Kidney (tissue), 14 donors: ENCODE data around the gene IFT52. TPM values are rescaled to one million over a fixed set of nuclear protein-coding genes. Genes with fewer than 3 reads are reported as not detected.
A peak's percentile ranks its signal among the peaks of the same experiment; 100 is the strongest.
"Not testable (repeated sequence)": the region's sequence is repeated elsewhere in the genome, so short reads cannot be mapped to it uniquely, and the experiment has no call there.

ENCODE experiments used
- DNase-seq, 5 donors: peaks; one replicate each; pipeline ENCODE4 v3.0.0-alpha.2; 2013 to 2020
- FAIRE-seq: peaks from 2 replicates; lab custom pipeline; 2012; peaks lifted over from hg19 to GRCh38; lab: Jason Lieb, UNC
- H3K27ac ChIP-seq, 2 donors: one replicate each; pipeline ENCODE4 v1.7.0; 2013; ENCODE audit warnings: low read depth in 2 of 2, low read length in 2 of 2, inconsistent platforms in 1 of 2
- H3K27me3 ChIP-seq: one replicate; pipeline ENCODE4 v1.7.1; 2013; ENCODE audit warnings: low read length, inconsistent platforms; ENCODE audit not compliant: control insufficient read depth, insufficient read depth
- H3K36me3 ChIP-seq, 3 donors: one replicate each; pipeline versions ENCODE4 v1.7.0 to v1.7.1; 2013; ENCODE audit warnings: low read length in 3 of 3, control low read depth in 1 of 3, inconsistent platforms in 1 of 3; ENCODE audit not compliant: insufficient read depth in 3 of 3, control insufficient read depth in 2 of 3
- H3K4me1 ChIP-seq, 3 donors: one replicate each; pipeline versions ENCODE4 v1.7.0 to v1.7.1; 2013; ENCODE audit warnings: low read length in 3 of 3, inconsistent platforms in 1 of 3, low read depth in 1 of 3; ENCODE audit not compliant: control insufficient read depth in 2 of 3, insufficient read depth in 2 of 3
- H3K4me3 ChIP-seq, 3 donors: one replicate each; pipeline versions ENCODE4 v1.7.0 to v1.8.1; 2013; ENCODE audit warnings: low read length in 3 of 3, control low read depth in 1 of 3, inconsistent platforms in 1 of 3
- H3K9ac ChIP-seq, 3 donors: one replicate each; pipeline versions ENCODE4 v1.7.0 to v1.7.1; 2013; ENCODE audit warnings: low read length in 3 of 3, control low read depth in 1 of 3, inconsistent platforms in 1 of 3
- H3K9me3 ChIP-seq, 3 donors: one replicate each; pipeline versions ENCODE4 v1.7.0 to v1.7.1; 2013; ENCODE audit warnings: low read length in 3 of 3, control low read depth in 1 of 3, inconsistent platforms in 1 of 3; ENCODE audit not compliant: control insufficient read depth in 2 of 3, insufficient read depth in 1 of 3
- intact Hi-C: fragments of 100-400 bp; cut with DNase I; formaldehyde crosslinking; loops from one replicate; pipeline ENCODE4 v1.11.1; 2022
- polyA plus RNA-seq: library from polyadenylated mRNA; stranded (reverse); fragments of 350-450 nt; fragmentation: Illumina TruSeq; extraction: RNeasy Lipid Tissue Mini Kit (QIAGEN cat#74804); gene quantifications from one replicate; pipeline ENCODE4 v1.2.3, GENCODE V29; 2014; ENCODE audit warnings: low read depth, low replicate concordance; ENCODE audit not compliant: insufficient read depth
- total RNA-seq: library from RNA; stranded (reverse); fragmentation: NEBNext Ultra II Directional; extraction: Animal tissue kit (Norgen Biotek cat#: 25700); gene quantifications from one replicate; pipeline ENCODE4 v1.2.1, GENCODE V29; 2021
- TF ChIP-seq, protein P1 (sequence below): IDR thresholded peaks from 3 replicates; pipeline ENCODE4 v1.5.1; 2012; ENCODE audit warnings: mild to moderate bottlenecking, moderate library complexity, borderline replicate concordance; ENCODE audit not compliant: insufficient read depth; ENCODE audit errors: extremely low read depth
- donor health status: control.
- donor health status: control.
- donor health status: control.
- donor health status: control.
- donor health status: control.
- donor health status: DM: yes; HTN: yes; CAD: no.
- donor health status: Normal renal cell carcinoma (clear cell type).

The IFT52 gene
- total and polyA plus RNA-seq, 2 donors from 2014 or later, result 27.0 to 35.2 TPM

DNA sequence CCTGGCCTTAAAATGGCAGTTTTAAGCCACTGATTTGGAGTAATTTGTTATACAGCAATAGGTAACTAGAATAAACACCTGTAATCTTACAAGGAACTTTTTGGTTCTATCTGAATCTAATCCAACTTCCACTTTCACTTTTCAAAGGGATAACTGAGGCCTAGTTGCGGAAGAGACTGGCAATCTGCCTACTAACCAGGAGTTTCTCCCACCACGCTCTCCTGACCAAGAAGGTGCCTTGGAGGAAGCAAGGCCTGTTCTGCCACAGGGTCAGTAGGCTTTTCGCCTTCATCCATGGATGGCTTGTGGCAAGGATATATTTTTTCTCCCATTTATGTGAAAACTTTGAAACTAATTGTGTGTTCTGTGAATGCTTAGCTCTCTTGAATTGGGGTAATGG, 63.2 kb downstream of the IFT52 start:
- Histone ChIP-seq H3K27me3 (no peaks in the 10 kb centered on the region), H3K9ac (no peak overlapping the region), H3K4me3 (no peak overlapping the region), H3K36me3 (no peaks in the 10 kb centered on the region), H3K9me3 (no peaks in the 10 kb centered on the region), H3K27ac (no peak overlapping the region), H3K4me1 (peaks cover 0 to 8% (median 0%) of the 10 kb centered on the region in 3 donors)
- TF ChIP-seq, protein P1, sequence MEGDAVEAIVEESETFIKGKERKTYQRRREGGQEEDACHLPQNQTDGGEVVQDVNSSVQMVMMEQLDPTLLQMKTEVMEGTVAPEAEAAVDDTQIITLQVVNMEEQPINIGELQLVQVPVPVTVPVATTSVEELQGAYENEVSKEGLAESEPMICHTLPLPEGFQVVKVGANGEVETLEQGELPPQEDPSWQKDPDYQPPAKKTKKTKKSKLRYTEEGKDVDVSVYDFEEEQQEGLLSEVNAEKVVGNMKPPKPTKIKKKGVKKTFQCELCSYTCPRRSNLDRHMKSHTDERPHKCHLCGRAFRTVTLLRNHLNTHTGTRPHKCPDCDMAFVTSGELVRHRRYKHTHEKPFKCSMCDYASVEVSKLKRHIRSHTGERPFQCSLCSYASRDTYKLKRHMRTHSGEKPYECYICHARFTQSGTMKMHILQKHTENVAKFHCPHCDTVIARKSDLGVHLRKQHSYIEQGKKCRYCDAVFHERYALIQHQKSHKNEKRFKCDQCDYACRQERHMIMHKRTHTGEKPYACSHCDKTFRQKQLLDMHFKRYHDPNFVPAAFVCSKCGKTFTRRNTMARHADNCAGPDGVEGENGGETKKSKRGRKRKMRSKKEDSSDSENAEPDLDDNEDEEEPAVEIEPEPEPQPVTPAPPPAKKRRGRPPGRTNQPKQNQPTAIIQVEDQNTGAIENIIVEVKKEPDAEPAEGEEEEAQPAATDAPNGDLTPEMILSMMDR, result no peak
- FAIRE-seq (no peak), DNase-seq (no peak)
- intact Hi-C loops, result no loop called here

DNA sequence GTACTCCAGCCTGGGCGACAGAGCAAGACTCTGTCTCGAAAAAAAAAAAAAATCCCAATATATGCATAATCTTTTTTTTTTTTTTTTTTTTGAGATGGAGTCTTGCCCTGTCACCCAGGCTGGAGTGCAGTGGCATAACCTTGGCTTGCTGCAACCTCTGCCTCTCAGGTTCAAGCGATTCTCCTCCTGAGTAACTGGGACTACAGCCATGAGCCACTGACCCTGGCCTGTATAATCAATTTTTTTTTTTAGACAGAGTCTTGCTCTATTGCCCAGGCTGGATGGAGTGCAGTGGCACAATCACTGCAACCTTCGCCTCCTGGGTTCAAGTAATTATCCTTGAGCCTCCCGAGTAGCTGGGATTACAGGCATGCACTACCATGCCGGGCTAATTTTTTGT, 64.4 kb downstream of the IFT52 start:
- H3K9me3 ChIP-seq, H3K27me3 ChIP-seq, DNase-seq, H3K4me1 ChIP-seq, H3K4me3 ChIP-seq, intact Hi-C loops, FAIRE-seq, H3K9ac ChIP-seq, H3K36me3 ChIP-seq, H3K27ac ChIP-seq: not testable (repeated sequence)

DNA sequence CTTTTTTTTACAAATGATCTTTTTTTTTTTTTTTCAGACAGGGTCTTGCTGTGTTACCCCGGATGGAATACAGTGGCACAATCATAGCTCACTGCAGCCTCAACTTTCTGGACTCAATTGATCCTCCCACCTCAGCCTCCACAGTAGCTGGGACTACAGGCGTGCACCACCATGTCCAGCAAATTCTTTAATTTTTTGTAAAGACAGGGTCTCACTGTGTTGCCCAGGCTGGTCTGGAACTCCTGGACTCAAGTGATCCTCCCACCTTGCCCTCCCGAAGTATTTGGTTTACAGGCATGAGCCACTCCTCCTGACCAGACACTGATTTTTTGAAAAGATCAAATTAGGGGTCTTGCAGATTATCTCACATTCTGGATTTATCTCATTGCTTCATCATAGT, 65.2 kb downstream of the IFT52 start:
- peaks cover 0 to 8% (median 0%) of the 10 kb centered on the region in 3 donors for H3K4me1 ChIP-seq
- no peak overlapping the region for H3K27ac ChIP-seq
- no peak overlapping the region for H3K4me3 ChIP-seq
- FAIRE-seq, result no peak
- H3K36me3 ChIP-seq, result no peaks in the 10 kb centered on the region
- H3K9ac ChIP-seq, result no peak overlapping the region
- intact Hi-C loops, result no loop called here
- TF ChIP-seq, protein P1, result no peak
- DNase-seq, result no peak
- no peaks in the 10 kb centered on the region for H3K9me3 ChIP-seq
- no peaks in the 10 kb centered on the region for H3K27me3 ChIP-seq

DNA sequence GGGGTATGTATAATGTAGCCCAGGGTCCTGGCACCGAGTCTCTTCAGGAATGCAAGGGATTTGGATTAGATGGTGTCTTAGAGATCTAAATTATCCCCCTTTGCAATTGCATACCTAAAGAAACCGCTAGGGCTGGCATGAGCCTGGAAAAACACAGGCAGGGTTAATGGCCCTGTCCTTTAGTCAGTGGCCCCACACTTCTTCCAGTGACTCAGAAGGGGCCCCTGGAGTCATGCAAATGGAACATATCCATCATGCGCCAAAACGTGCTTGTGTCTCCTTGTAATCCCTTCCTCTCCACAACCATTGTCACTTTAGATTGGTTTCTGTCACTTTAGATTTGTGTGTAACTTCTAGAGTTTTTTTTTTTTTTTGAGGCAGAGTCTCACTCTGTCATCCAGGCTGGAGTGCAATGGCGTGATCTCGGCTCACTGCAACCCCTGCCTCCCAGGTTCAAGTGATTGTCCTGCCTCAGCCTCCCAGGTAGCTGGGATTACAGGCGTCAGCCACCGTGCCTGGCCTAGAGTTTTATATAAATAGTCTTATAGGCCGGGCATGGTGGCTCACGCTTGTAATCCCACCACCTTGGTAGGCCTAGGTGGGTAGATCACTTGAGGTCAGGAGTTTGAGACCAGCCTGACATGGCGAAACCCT, 67.5 kb downstream of the IFT52 start:
- intact Hi-C loops, result no loop called here
- peak overlapping the region; percentile 51 to 93 (median 73) for H3K9ac ChIP-seq

More for the DNA sequence above, 67.5 kb downstream of the IFT52 start:
- no peak for FAIRE-seq
- H3K36me3 ChIP-seq, result no peaks in the 10 kb centered on the region
- DNase-seq, result peak in 3 of 5 donors; percentile 24 to 57 (median 48)
- TF ChIP-seq, protein P1, result no peak
- H3K9me3 ChIP-seq, result no peaks in the 10 kb centered on the region
- H3K27ac ChIP-seq, result peak overlapping the region in 1 of 2 donors; percentile 60
- peaks cover 0 to 8% (median 0%) of the 10 kb centered on the region in 3 donors for H3K4me1 ChIP-seq
- peak overlapping the region; percentile 56 to 90 (median 89) for H3K4me3 ChIP-seq
- no peaks in the 10 kb centered on the region for H3K27me3 ChIP-seq
